ENCODE results near the gene MOSPD3. TPM values are rescaled to one million over a fixed set of nuclear protein-coding genes. Genes with fewer than 3 reads are reported as not detected.
A peak's percentile ranks its signal among the peaks of the same experiment; 100 is the strongest.
"Not testable (repeated sequence)": the region's sequence is repeated elsewhere in the genome, so short reads cannot be mapped to it uniquely, and the experiment has no call there.

The MOSPD3 gene
- 12.2 TPM for total RNA-seq

GRCh38 chr7:100611983-100612729 is at the start of gene MOSPD3:
Gene MOSPD3, plus strand, starts transcription at chr7:100612540. Its CDS starts 252 bp downstream, at chr7:100612792.
- peak; percentile 97 for DNase-seq

GRCh38 chr7:100563100-100563564 is 49.2 kb upstream of the MOSPD3 start:
- no peak for DNase-seq

GRCh38 chr7:100563809-100564400 is 48.4 kb upstream of the MOSPD3 start:
- DNase-seq: no peak

- not testable (repeated sequence) for DNase-seq
These were observed 47.9 kb upstream of the MOSPD3 start for GRCh38 chr7:100564405-100564804.

- DNase-seq: no peak
These were observed 47.2 kb upstream of the MOSPD3 start for GRCh38 chr7:100565133-100565571.

- no peak for DNase-seq
These were observed 46.3 kb upstream of the MOSPD3 start for GRCh38 chr7:100566018-100566531.

GRCh38 chr7:100567031-100567730 is 45.2 kb upstream of the MOSPD3 start:
- no peak for DNase-seq

GRCh38 chr7:100567751-100568175 is 44.6 kb upstream of the MOSPD3 start:
- DNase-seq: no peak

GRCh38 chr7:100568176-100568895 is 44.0 kb upstream of the MOSPD3 start:
- no peak for DNase-seq

- peak; percentile 24 for DNase-seq
These were observed 43.2 kb upstream of the MOSPD3 start for GRCh38 chr7:100568896-100569844.

GRCh38 chr7:100570954-100571828 is 41.1 kb upstream of the MOSPD3 start:
- no peak for DNase-seq

- DNase-seq: no peak
These were observed 40.6 kb upstream of the MOSPD3 start for GRCh38 chr7:100571829-100572116.

- DNase-seq: no peak
These were observed 39.9 kb upstream of the MOSPD3 start for GRCh38 chr7:100572281-100572948.

GRCh38 chr7:100572949-100573675 is 39.2 kb upstream of the MOSPD3 start:
- DNase-seq: no peak

- no peak for DNase-seq
These were observed 38.5 kb upstream of the MOSPD3 start, which contains the start of gene SAP25 for GRCh38 chr7:100573691-100574361. Gene SAP25, minus strand, starts transcription at chr7:100573900. Its CDS starts 158 bp downstream, at chr7:100573742.

GRCh38 chr7:100574362-100575205 is 37.8 kb upstream of the MOSPD3 start:
- no peak for DNase-seq

GRCh38 chr7:100575206-100575631 is 37.1 kb upstream of the MOSPD3 start:
- DNase-seq: no peak
